OCI-LY3 (cell line): Measurements from ENCODE around the gene RNF11.

ENCODE experiments used
- CTCF ChIP-seq: fragments of 200-600, 300-600 bp; sonication (generic); IDR thresholded peaks from 2 replicates; pipeline ENCODE4 v1.5.1; 2014; ENCODE audit warnings: antibody characterized with exemption, low read length, low read depth
- EZH2phosphoT487 ChIP-seq: fragments of 200-600 bp; shearing (Covaris generic); IDR thresholded peaks from 2 replicates; pipeline ENCODE4 v1.6.1; 2018; ENCODE audit warnings: antibody characterized with exemption, mixed run types, low read depth

- no peak for TF ChIP-seq CTCF
- TF ChIP-seq EZH2phosphoT487, result no peak
Observed at GRCh38 chr1:51218570-51218969, 17.5 kb upstream of the RNF11 start.
